K562 (cell line): Measurements from ENCODE around the gene BSPH1. TPM values are rescaled to one million over a fixed set of nuclear protein-coding genes. Genes with fewer than 3 reads are reported as not detected.

Source experiments
- ATAC-seq: fragments of 200-7000 bp; cut with Tn5 transposase; 3 replicates; pipeline ENCODE4 v1.9.1; 2020; ENCODE audit warnings: moderate library complexity
- BruUV-seq: library from RNA; stranded (reverse); fragments of 400-500 nt; replicated peaks from 2 replicates; lab custom pipeline; 2021; lab: Mats Ljungman, UMichigan
- CTCF ChIA-PET: fragments of 300-600 bp; formaldehyde crosslinking; extraction: SDS; loops from one replicate; lab custom pipeline; 2021; ENCODE audit warnings: low intra/inter-chr PET ratio; lab: Yijun Ruan, JAX
- POLR2A ChIA-PET: fragments of 300-600, 350-650 bp; sonication (Branson Sonifier 250); formaldehyde crosslinking; extraction: SDS; loops from one replicate; lab custom pipeline; 2021; ENCODE audit warnings: antibody characterized with exemption, inconsistent platforms; lab: Yijun Ruan, JAX
- DNase-seq, 4 experiments: peaks; one replicate each; pipeline versions ENCODE4 v3.0.0 to v3.0.0-alpha.2; 2011 to 2018; ENCODE audit warnings: low spot score in 3 of 4, mixed read lengths in 3 of 4; ENCODE audit errors: extremely low read depth in 1 of 4
- FAIRE-seq: peaks from 2 replicates; lab custom pipeline; 2011; peaks lifted over from hg19 to GRCh38; lab: Jason Lieb, UNC
- H2AFZ ChIP-seq: 2 replicates; pipeline ENCODE4 v1.6.0; 2011; ENCODE audit warnings: low read depth, low read length, control low read depth, inconsistent platforms
- H3K27ac ChIP-seq: fragments of 200-600 bp; 3 replicates; pipeline ENCODE4 v1.8.0; 2011; ENCODE audit warnings: low read depth, mild to moderate bottlenecking, control low read depth, inconsistent platforms, low read length, moderate library complexity, mixed read lengths; ENCODE audit errors: extremely low read depth
- H3K27me3 ChIP-seq, 2 experiments: fragments of 300-600 bp in 1 of 2; 2 replicates in 1 of 2; 3 replicates in 1 of 2; pipeline versions ENCODE4 v1.6.0 to v1.8.0; 2011; ENCODE audit warnings: inconsistent platforms in 2 of 2, low read length in 2 of 2, mild to moderate bottlenecking in 1 of 2, mixed read lengths in 1 of 2, moderate library complexity in 1 of 2; ENCODE audit not compliant: control insufficient read depth in 2 of 2, insufficient read depth in 2 of 2
- H3K36me3 ChIP-seq: fragments of 300-600 bp; 3 replicates; pipeline ENCODE4 v1.8.0; 2011; ENCODE audit warnings: mild to moderate bottlenecking, low read length, inconsistent platforms; ENCODE audit not compliant: control insufficient read depth, insufficient read depth
- H3K4me1 ChIP-seq, 2 experiments: fragments of 200-600 bp in 1 of 2; replicated peaks in 1 of 2; 2 replicates in 1 of 2; 3 replicates in 1 of 2; pipeline versions ENCODE4 v1.5.1 to v1.8.0; 2011; ENCODE audit warnings: inconsistent platforms in 2 of 2, low read length in 2 of 2, mild to moderate bottlenecking in 1 of 2, mixed read lengths in 1 of 2, moderate library complexity in 1 of 2; ENCODE audit not compliant: control insufficient read depth in 2 of 2, insufficient read depth in 2 of 2
- H3K4me2 ChIP-seq: 2 replicates; pipeline ENCODE4 v1.6.1; 2011; ENCODE audit warnings: low read length, control low read depth, inconsistent platforms, mixed read lengths; ENCODE audit not compliant: insufficient read depth
- H3K4me3 ChIP-seq: fragments of 200-600 bp; sonication (generic), shearing (Covaris generic); 2 replicates; pipeline ENCODE4 v1.5.1; 2016; ENCODE audit warnings: control low read depth, inconsistent platforms
- H3K79me2 ChIP-seq: fragments of 200-600 bp; 3 replicates; pipeline ENCODE4 v1.8.0; 2011; ENCODE audit warnings: low read length, inconsistent platforms; ENCODE audit not compliant: control insufficient read depth, insufficient read depth
- H3K9ac ChIP-seq, 2 experiments: 2 replicates each; pipeline versions ENCODE4 v1.6.0 to v1.6.1; 2011; ENCODE audit warnings: low read depth in 2 of 2, low read length in 2 of 2, control low read depth in 1 of 2, inconsistent platforms in 1 of 2, mild to moderate bottlenecking in 1 of 2, mixed read lengths in 1 of 2; ENCODE audit not compliant: insufficient read depth in 1 of 2
- H3K9me1 ChIP-seq: one replicate; pipeline ENCODE4 v1.6.0; 2011; ENCODE audit warnings: inconsistent platforms, mild to moderate bottlenecking, low read length, moderate library complexity; ENCODE audit not compliant: control insufficient read depth, insufficient read depth
- H3K9me3 ChIP-seq: replicated peaks from 2 replicates; pipeline ENCODE4 v1.5.1; 2011; ENCODE audit warnings: low read depth, low read length, inconsistent platforms; ENCODE audit not compliant: control insufficient read depth, insufficient read depth
- H4K20me1 ChIP-seq: replicated peaks from 2 replicates; pipeline ENCODE4 v1.6.1; 2011; ENCODE audit warnings: low read length, inconsistent platforms, mixed read lengths; ENCODE audit not compliant: control insufficient read depth, insufficient read depth
- BCLAF1 ChIP-seq, 2 experiments: fragments of 450-650 bp in 1 of 2; IDR thresholded peaks; 2 replicates each; pipeline ENCODE4 v1.6.1; 2011 to 2017; ENCODE audit warnings: low read depth in 2 of 2, antibody characterized with exemption in 1 of 2, borderline replicate concordance in 1 of 2, low read length in 1 of 2, mild to moderate bottlenecking in 1 of 2, mixed read lengths in 1 of 2; ENCODE audit not compliant: control insufficient read depth in 1 of 2
- BHLHE40 ChIP-seq: IDR thresholded peaks from 2 replicates; pipeline ENCODE4 v1.6.1; 2011; ENCODE audit warnings: low read length, improper control_type of control experiment
- E2F3 ChIP-seq: fragments of 250-450 bp; sonication (Bioruptor Pico); IDR thresholded peaks from 2 replicates; pipeline ENCODE4 v1.4.0; 2020; ENCODE audit warnings: mild to moderate bottlenecking
- ETV5 ChIP-seq: sonication (generic); formaldehyde crosslinking; IDR thresholded peaks from 2 replicates; pipeline ENCODE4 v1.4.0; 2020; ENCODE audit warnings: low read depth, mild to moderate bottlenecking, missing genetic modification reagents
- HIVEP1 ChIP-seq: fragments of 250-450 bp; sonication (Bioruptor Pico); IDR thresholded peaks from 2 replicates; pipeline ENCODE4 v1.4.0; 2020; ENCODE audit warnings: mild to moderate bottlenecking
- KDM2B ChIP-seq: fragments of 250-450 bp; sonication (Bioruptor Pico); IDR thresholded peaks from 2 replicates; pipeline ENCODE4 v1.8.0; 2021; ENCODE audit warnings: mild to moderate bottlenecking, moderate library complexity
- MTA1 ChIP-seq: fragments of 450-650 bp; IDR thresholded peaks from 2 replicates; pipeline ENCODE4 v1.6.1; 2017; ENCODE audit warnings: borderline replicate concordance
- ZNF445 ChIP-seq: fragments of 250-450 bp; sonication (Bioruptor Pico); IDR thresholded peaks from 2 replicates; pipeline ENCODE4 v1.4.0; 2020; ENCODE audit warnings: low read depth, mild to moderate bottlenecking, moderate library complexity
- WGBS: fragments of 100-300 bp; shearing (Covaris generic); methylation state at CpG from one replicate; pipeline ENCODE4 v1.1.6; 2016; ENCODE audit warnings: low coverage, mixed read lengths; ENCODE audit not compliant: insufficient coverage; ENCODE audit errors: missing lambda C conversion rate; 5-methylcytosine and 5-hydroxymethylcytosine counted together
- in situ Hi-C: fragments of 300-500 bp; cut with MboI; formaldehyde crosslinking; loops from 4 replicates; pipeline ENCODE4 v1.15.0; 2018; ENCODE audit warnings: inconsistent platforms, mixed read lengths
- intact Hi-C: fragments of 100-400 bp; cut with micrococcal nuclease; formaldehyde crosslinking; loops from 2 replicates; pipeline ENCODE4 v1.14.2; 2022
- polyA plus RNA-seq, 8 experiments: library from polyadenylated mRNA; depleted of rRNA in 4 of 8; stranded (reverse) in 5 of 8; unstranded in 3 of 8; fragments of >200 nt; fragmentation: Nextera tagmentation in 2 of 8; fragmentation: Illumina TruSeq in 1 of 8; extraction: Ambion mirVana in 2 of 8; extraction: Trizol in 1 of 8; gene quantifications; 2 replicates each; pipeline versions ENCODE4 v1.2.1 to v1.2.3, GENCODE V29; 2011 to 2014; ENCODE audit warnings: inconsistent platforms in 1 of 8, missing spikeins in 1 of 8
- total RNA-seq, 7 experiments: library from RNA; depleted of rRNA in 6 of 7; stranded (reverse); fragments of >200 nt in 6 of 7; fragmentation: Illumina TruSeq in 2 of 7; extraction: Trizol in 2 of 7; gene quantifications; 2 replicates each; pipeline versions ENCODE4 v1.2.1 to v1.2.3, GENCODE V29; 2011 to 2021; ENCODE audit warnings: low replicate concordance in 1 of 7
- TF ChIP-seq, protein P1 (sequence below), 2 experiments: fragments of 450-650 bp in 1 of 2; sonication (generic) in 1 of 2; formaldehyde crosslinking in 1 of 2; IDR thresholded peaks in 1 of 2; conservative IDR thresholded peaks in 1 of 2; 2 replicates each; pipeline versions ENCODE4 v1.6.1 to v1.8.1; 2016 to 2023; ENCODE audit warnings: mild to moderate bottlenecking in 2 of 2, moderate library complexity in 2 of 2, inconsistent platforms in 1 of 2, missing genetic modification reagents in 1 of 2
- TF ChIP-seq, protein P2 (sequence below): IDR thresholded peaks from 2 replicates; pipeline ENCODE4 v1.6.1; 2016; ENCODE audit warnings: missing genetic modification characterization, missing compliant biosample characterization

BSPH1 gene
- total and polyA plus RNA-seq, 9 of the 15 experiments (the other 6 are each of a cell fraction or from before 2014, with no cell fraction given): not detected

DNA sequence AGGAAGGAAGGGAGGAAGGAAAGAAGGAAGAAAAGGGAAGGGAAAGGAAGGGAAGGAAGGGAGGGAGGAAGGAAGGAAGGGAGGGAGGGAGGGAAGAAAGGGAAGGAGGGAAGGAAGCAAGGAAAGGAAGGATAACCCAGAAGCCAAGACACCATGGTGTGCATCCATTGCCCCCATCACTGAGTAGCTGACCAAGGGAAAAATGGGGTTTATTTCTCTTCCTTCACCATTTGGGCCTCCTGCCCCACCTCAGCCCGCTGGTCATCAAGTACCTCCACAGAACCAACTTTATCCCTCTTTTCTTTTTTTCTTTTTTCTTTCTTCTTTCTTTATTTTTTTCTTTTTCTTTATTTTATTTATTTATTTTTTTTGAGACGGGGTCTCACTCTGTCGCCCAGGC lies 31.5 kb upstream of the BSPH1 start (continued):
- TF ChIP-seq ZNF445 (CRISPR knock-in tag) (no peak), E2F3 (CRISPR knock-in tag) (no peak), ETV5 (CRISPR knock-in tag) (no peak)
- TF ChIP-seq, protein P1, sequence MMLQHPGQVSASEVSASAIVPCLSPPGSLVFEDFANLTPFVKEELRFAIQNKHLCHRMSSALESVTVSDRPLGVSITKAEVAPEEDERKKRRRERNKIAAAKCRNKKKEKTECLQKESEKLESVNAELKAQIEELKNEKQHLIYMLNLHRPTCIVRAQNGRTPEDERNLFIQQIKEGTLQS (IDR thresholded peaks at IDR 0.05): no peak
- TF ChIP-seq, protein P1 (CRISPR knock-in tag; conservative IDR thresholded peaks at IDR 0.05): no peak

- DNase-seq (no peak), FAIRE-seq (no peak), ATAC-seq (no peak)
- Histone ChIP-seq H3K9me1 (no peaks in the 10 kb centered on the region), H3K79me2 (no peaks in the 10 kb centered on the region), H4K20me1 (no peaks in the 10 kb centered on the region; the same call in 1 of the 2 replicates), H2AFZ (no peak overlapping the region), H3K9me3 (no peaks in the 10 kb centered on the region), H3K4me3 (no peak overlapping the region), H3K27ac (no peak overlapping the region), H3K27me3 (peaks cover 13 to 35% of the 10 kb centered on the region in 2 experiments), H3K4me1 (no peaks in the 10 kb centered on the region), H3K36me3 (no peaks in the 10 kb centered on the region), H3K9ac (no peak overlapping the region), H3K4me2 (no peak overlapping the region)
- TF ChIP-seq MTA1 (0 out of 2 replicates have a peak, but pooled peaks have one; percentile 48), HIVEP1 (no peak), BCLAF1 (IDR thresholded peaks at IDR 0.05; ENCODE audit: borderline replicate concordance in 1 of 2, control insufficient read depth in 1 of 2, low read depth in 2 of 2, low read length in 1 of 2) (no peak), KDM2B (no peak), BHLHE40 (no peak)
- TF ChIP-seq, protein P2, sequence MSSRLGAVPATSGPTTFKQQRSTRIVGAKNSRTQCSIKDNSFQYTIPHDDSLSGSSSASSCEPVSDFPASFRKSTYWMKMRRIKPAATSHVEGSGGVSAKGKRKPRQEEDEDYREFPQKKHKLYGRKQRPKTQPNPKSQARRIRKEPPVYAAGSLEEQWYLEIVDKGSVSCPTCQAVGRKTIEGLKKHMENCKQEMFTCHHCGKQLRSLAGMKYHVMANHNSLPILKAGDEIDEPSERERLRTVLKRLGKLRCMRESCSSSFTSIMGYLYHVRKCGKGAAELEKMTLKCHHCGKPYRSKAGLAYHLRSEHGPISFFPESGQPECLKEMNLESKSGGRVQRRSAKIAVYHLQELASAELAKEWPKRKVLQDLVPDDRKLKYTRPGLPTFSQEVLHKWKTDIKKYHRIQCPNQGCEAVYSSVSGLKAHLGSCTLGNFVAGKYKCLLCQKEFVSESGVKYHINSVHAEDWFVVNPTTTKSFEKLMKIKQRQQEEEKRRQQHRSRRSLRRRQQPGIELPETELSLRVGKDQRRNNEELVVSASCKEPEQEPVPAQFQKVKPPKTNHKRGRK: peak; percentile 86
- WGBS: 0% methylated on average over 1 of the region's 2 CpGs
- POLR2A ChIA-PET: no interaction called here
- no TSS peak for BruUV-seq
- CTCF ChIA-PET: no interaction called here
- in situ Hi-C loops (no loop called here), intact Hi-C loops (no loop called here)
Measured at GRCh38 chr19:48023011-48023410, 31.0 kb upstream of the BSPH1 start.
